Naive thymus-derived CD8-positive, alpha-beta T cell (primary cell): ENCODE measurements around the gene ALDH3B2. TPM values are rescaled to one million over a fixed set of nuclear protein-coding genes. Genes with fewer than 3 reads are reported as not detected.
"Not testable (repeated sequence)": the region's sequence is repeated elsewhere in the genome, so short reads cannot be mapped to it uniquely, and the experiment has no call there.

Experiments used
- ATAC-seq, 2 donors: fragments of 150-1000 bp; cut with Tn5 transposase in 1 of 2; sonication (Bioruptor Pico), chemical (Tn5 transposase) in 1 of 2; 1 replicate in 1 of 2; 2 replicates in 1 of 2; pipeline ENCODE4 v1.10.0; 2021; ENCODE audit warnings: mild to moderate bottlenecking in 2 of 2, moderate library complexity in 2 of 2
- POLR2A ChIA-PET: fragments of 350-600 bp; sonication (Branson Sonifier 250); formaldehyde crosslinking; loops from one replicate; lab custom pipeline; 2021; ENCODE audit warnings: antibody characterized with exemption; lab: Charles Lee
- DNase-seq, 10 donors: peaks; one replicate each; pipeline versions ENCODE4 v3.0.0 to v3.0.0-alpha.2; 2020 to 2022
- H3K27ac Mint-ChIP-seq, 10 donors: one replicate each; pipeline ENCODE4 v1.8.0; 2020 to 2022; ENCODE audit warnings: mild to moderate bottlenecking in 10 of 10, mixed read lengths in 10 of 10, moderate library complexity in 4 of 10, inconsistent platforms in 1 of 10
- H3K27me3 Mint-ChIP-seq, 5 donors: one replicate each; pipeline ENCODE4 v1.8.0; 2021 to 2022; ENCODE audit warnings: mixed read lengths in 5 of 5
- H3K36me3 Mint-ChIP-seq, 3 donors: one replicate each; pipeline ENCODE4 v1.8.0; 2020 to 2022; ENCODE audit warnings: mixed read lengths in 3 of 3, mild to moderate bottlenecking in 2 of 3, inconsistent platforms in 1 of 3
- H3K4me1 Mint-ChIP-seq, 4 donors: one replicate each; pipeline ENCODE4 v1.8.0; 2021 to 2022; ENCODE audit warnings: mixed read lengths in 4 of 4
- H3K4me3 Mint-ChIP-seq, 10 donors: one replicate each; pipeline ENCODE4 v1.8.0; 2020 to 2022; ENCODE audit warnings: mild to moderate bottlenecking in 10 of 10, mixed read lengths in 10 of 10, moderate library complexity in 6 of 10, inconsistent platforms in 1 of 10
- H3K9me3 Mint-ChIP-seq, 9 donors: one replicate each; pipeline ENCODE4 v1.8.0; 2020 to 2022; ENCODE audit warnings: mixed read lengths in 9 of 9, mild to moderate bottlenecking in 3 of 9, inconsistent platforms in 1 of 9, moderate library complexity in 1 of 9
- polyA plus RNA-seq, 3 donors: library from polyadenylated mRNA; unstranded; fragments of 300-500 nt; fragmentation: Illumina TruSeq; gene quantifications; one replicate each; pipeline ENCODE4 v1.2.3, GENCODE V29; 2021
- total RNA-seq, 8 experiments: library from RNA in 2 of 8; stranded (reverse) in 2 of 8; gene quantifications; one replicate each; pipeline ENCODE4 v1.2.3 and lab custom pipeline; 2021 to 2026

The ALDH3B2 gene
- total and polyA plus RNA-seq, 5 experiments from 2014 or later, result not detected

GRCh38 chr11:67664213-67664585 lies 10.2 kb downstream of the ALDH3B2 start:
- Mint-ChIP-seq H3K4me3 (no peak overlapping the region), H3K27ac (no peak overlapping the region), H3K4me1 (peaks cover 0 to 7% (median under 1%) of the 10 kb centered on the region in 4 donors), H3K27me3 (peaks cover 0 to 2% (median 0%) of the 10 kb centered on the region in 5 donors), H3K36me3 (no peaks in the 10 kb centered on the region), H3K9me3 (no peaks in the 10 kb centered on the region)
- POLR2A ChIA-PET, result no interaction called here
- ATAC-seq (no peak), DNase-seq (no peak)

DNA sequence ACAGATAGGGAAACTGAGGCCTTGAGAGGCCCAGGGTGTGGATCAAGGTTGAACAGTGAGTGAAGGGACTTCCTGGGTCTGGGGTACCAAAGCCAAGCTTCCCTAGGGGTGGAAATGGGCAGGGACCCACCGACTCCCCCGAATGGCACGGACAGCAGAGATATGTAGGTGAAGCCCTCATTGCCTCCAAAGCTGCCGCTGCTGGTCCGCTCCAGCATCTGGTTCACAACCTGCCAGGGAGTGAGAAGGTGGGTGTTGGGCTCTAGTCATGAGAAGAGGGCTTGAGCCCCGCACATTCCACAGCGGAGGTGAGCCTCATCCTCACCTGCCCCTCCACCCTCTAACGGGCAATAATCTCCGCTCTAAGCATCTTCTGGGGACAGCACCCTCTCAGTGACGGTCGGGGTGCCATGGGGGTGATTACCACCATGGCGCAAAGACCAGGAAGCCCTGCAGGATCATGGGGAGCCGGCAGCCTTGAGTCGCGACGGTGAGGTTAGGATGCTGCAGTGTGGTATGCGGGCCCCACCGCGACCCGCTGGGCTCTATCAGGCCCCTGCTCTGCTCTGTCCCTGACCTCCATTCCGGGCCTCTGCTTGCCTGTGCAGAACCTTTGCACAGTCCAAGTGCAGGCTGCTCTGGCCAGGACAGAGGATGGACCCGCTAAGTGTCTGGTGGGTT lies 10.8 kb downstream of the ALDH3B2 start:
- POLR2A ChIA-PET, result no interaction called here
- Mint-ChIP-seq H3K27me3 (peaks cover 0 to 2% (median 0%) of the 10 kb centered on the region in 5 donors), H3K27ac (no peak overlapping the region), H3K9me3 (no peaks in the 10 kb centered on the region), H3K4me1 (peaks cover 0 to 7% (median 2%) of the 10 kb centered on the region in 4 donors), H3K36me3 (no peaks in the 10 kb centered on the region), H3K4me3 (no peak overlapping the region)
- DNase-seq (no peak), ATAC-seq (no peak)

- no peak overlapping the region for H3K27ac Mint-ChIP-seq
- no peak for ATAC-seq
- peaks cover 0 to 7% (median 2%) of the 10 kb centered on the region in 4 donors for H3K4me1 Mint-ChIP-seq
- H3K4me3 Mint-ChIP-seq, result no peak overlapping the region
- H3K9me3 Mint-ChIP-seq, result no peaks in the 10 kb centered on the region
- no peak for DNase-seq
- POLR2A ChIA-PET, result no interaction called here
- H3K36me3 Mint-ChIP-seq, result no peaks in the 10 kb centered on the region
- peaks cover 0 to 2% (median 0%) of the 10 kb centered on the region in 5 donors for H3K27me3 Mint-ChIP-seq
Observed at GRCh38 chr11:67662835-67663531, 11.4 kb downstream of the ALDH3B2 start.

GRCh38 chr11:67662142-67662834 lies 12.1 kb downstream of the ALDH3B2 start:
- DNase-seq, result no peak
- Mint-ChIP-seq H3K4me1 (peaks cover 0 to 8% (median 2%) of the 10 kb centered on the region in 4 donors), H3K27ac (no peak overlapping the region), H3K36me3 (no peaks in the 10 kb centered on the region), H3K9me3 (no peaks in the 10 kb centered on the region), H3K27me3 (peaks cover 0 to 2% (median 0%) of the 10 kb centered on the region in 5 donors), H3K4me3 (no peak overlapping the region)
- POLR2A ChIA-PET, result no interaction called here
- no peak for ATAC-seq

DNA sequence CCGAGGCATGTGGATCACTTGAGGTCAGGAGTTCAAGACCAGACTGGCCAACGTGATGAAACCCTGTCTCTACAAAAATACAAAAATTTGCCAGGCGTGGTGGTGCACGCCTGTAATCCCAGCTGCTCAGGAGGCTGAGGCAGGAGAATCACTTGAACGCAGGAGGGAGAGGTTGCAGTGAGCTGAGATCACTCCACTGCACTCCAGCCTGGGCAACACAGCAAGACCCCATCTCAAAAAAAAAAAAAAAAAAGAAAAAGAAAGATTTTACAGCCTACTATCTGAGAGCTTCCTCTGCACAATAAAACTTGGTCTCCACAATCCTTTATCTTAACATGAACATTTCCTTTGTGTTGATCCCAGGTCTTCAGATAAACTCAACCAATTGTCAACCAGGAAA lies 13.7 kb downstream of the ALDH3B2 start:
- ATAC-seq, H3K27me3 Mint-ChIP-seq, H3K27ac Mint-ChIP-seq, H3K4me1 Mint-ChIP-seq, H3K9me3 Mint-ChIP-seq, H3K36me3 Mint-ChIP-seq, POLR2A ChIA-PET, DNase-seq, H3K4me3 Mint-ChIP-seq: not testable (repeated sequence)

GRCh38 chr11:67659651-67660165 lies 14.7 kb downstream of the ALDH3B2 start:
- not testable (repeated sequence) for H3K27ac Mint-ChIP-seq, H3K36me3 Mint-ChIP-seq, DNase-seq, H3K4me1 Mint-ChIP-seq, H3K9me3 Mint-ChIP-seq, H3K4me3 Mint-ChIP-seq, H3K27me3 Mint-ChIP-seq, ATAC-seq
- POLR2A ChIA-PET, result interaction anchor here (3.3 kb wide), 1 partner anchor 31 kb away, joined by 16 read pairs; the partner anchor contains the start of gene NUDT8

DNA sequence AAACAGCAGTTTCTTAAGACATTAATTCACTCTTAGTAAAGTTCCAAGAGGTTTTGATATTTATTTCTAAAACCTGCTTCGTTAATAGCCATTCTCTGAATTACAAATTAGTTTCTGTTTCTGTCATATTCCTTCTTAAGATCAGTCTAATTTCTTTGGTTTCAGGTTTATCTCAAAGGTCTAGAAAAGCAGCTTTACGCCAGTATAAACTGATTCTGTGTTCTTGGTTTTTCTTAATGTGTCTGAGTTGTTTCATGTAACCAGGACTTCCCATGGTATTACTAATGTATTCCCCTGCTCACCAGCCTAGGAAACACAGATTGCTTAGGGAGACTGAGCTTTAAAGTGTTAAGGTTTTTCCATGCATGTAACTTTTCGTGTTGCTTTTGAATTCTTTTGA lies 17.1 kb downstream of the ALDH3B2 start:
- DNase-seq, result no peak
- Mint-ChIP-seq H3K9me3 (no peaks in the 10 kb centered on the region), H3K27me3 (peaks cover 0 to 1% (median 0%) of the 10 kb centered on the region in 5 donors), H3K36me3 (no peaks in the 10 kb centered on the region), H3K27ac (no peak overlapping the region), H3K4me3 (no peak overlapping the region), H3K4me1 (peaks cover 0 to 2% (median 2%) of the 10 kb centered on the region in 4 donors)
- POLR2A ChIA-PET, result interaction anchor here (3.3 kb wide), 1 partner anchor 28 kb away, joined by 16 read pairs; the partner anchor contains the start of gene NUDT8
- no peak for ATAC-seq

DNA sequence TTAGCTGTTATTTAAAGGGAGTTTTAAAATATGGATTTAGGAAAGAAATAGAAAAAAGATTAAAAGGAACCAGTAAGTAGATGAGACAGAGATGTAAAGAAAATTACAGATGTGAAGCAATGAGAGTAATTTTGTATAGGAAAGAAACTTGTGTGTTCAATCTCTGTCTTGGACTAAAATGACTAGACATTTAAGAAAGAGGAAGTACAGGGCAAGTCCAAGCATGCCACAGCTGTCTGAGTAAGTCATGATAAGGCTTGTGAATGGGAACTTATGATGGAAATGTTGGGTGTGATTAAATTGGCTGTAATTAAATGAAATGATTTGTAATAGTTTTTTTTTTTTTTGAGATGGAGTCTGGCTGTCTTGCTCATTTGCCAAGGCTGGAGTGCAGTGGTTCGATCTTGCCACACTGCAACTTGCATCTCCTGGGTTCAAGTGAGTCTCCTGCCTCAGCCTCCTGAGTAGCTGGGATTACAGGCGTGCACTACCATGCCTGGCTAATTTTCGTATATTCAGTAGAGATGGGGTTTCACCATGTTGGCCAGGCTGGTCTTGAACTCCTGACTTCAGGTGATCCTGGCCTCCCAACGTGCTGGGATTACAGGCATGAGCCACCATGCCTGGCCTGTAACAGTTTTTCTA lies 18.0 kb downstream of the ALDH3B2 start:
- Mint-ChIP-seq H3K4me3 (no peak overlapping the region), H3K27me3 (peaks cover 0 to 1% (median 0%) of the 10 kb centered on the region in 5 donors), H3K4me1 (peaks cover 0 to 2% (median 2%) of the 10 kb centered on the region in 4 donors), H3K27ac (peak overlapping the region in 1 of 10 donors; percentile 66), H3K36me3 (no peaks in the 10 kb centered on the region), H3K9me3 (no peaks in the 10 kb centered on the region)
- DNase-seq, result no peak
- ATAC-seq, result no peak
- POLR2A ChIA-PET, result no interaction called here

- POLR2A ChIA-PET, result interaction anchor here (0.6 kb wide), 1 partner anchor 74 kb away, joined by 7 read pairs; no protein-coding TSS in a partner anchor
- H3K36me3 Mint-ChIP-seq, result no peaks in the 10 kb centered on the region
- H3K9me3 Mint-ChIP-seq, result no peaks in the 10 kb centered on the region
- ATAC-seq (no peak), DNase-seq (no peak)
- H3K4me3 Mint-ChIP-seq, result no peak overlapping the region
- peaks cover 4 to 22% (median 16%) of the 10 kb centered on the region in 4 donors for H3K4me1 Mint-ChIP-seq
- no peak overlapping the region for H3K27ac Mint-ChIP-seq
- H3K27me3 Mint-ChIP-seq, result no peaks in the 10 kb centered on the region
Observed at GRCh38 chr11:67654225-67654624, 20.2 kb downstream of the ALDH3B2 start.

DNA sequence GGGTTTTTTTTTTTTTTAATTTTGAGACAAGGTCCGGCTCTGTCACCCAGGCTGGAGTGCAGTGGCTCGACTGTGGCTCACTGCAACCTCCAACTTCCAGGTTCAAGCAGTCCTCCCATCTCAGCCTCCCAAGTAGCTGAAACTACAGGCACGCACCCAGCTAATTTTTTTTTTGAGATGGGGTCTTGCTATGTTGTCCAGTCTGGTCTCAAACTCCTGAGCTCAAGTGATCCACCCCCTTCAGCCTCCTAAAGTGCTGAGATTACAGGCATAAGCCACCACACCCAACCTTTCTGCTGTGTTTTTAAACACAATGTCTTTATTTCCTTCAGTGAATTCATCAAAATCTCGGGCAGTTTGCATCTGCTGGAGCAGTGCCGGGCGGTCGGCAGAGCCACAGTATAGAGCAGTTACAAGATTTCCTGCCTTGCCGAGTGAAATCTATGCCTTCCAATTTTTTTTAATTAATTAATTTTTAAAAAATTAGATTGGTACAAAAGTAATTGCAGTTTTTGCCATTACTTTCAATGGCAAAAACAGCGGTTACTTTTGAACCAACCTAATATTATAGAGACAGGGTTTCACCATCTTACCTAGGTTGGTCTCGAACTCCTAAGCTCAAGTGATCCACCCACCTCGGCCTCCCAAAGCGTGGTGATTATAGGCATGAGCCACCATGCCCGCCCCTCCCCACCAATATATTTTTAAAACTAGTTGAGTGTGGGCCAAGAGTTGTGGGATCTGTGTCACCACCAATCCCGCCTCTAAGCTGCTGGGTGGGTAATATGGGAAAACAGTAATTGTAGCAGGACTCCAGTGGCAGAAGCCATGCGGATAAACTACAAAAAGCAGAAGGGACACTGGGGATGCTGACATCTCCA lies 21.2 kb downstream of the ALDH3B2 start:
- Mint-ChIP-seq H3K27ac (peak overlapping the region in 1 of 10 donors; percentile 52), H3K27me3 (no peaks in the 10 kb centered on the region)
- POLR2A ChIA-PET, result interaction anchor here (0.6 to 0.7 kb wide), 2 partner anchors 12 to 289 kb away, joined by 3 to 4 read pairs; no protein-coding TSS in a partner anchor

GRCh38 chr11:67651976-67652781 lies 22.2 kb downstream of the ALDH3B2 start:
- H3K36me3 Mint-ChIP-seq, result no peaks in the 10 kb centered on the region
- peak overlapping the region in 1 of 10 donors; percentile 2 for H3K4me3 Mint-ChIP-seq
- POLR2A ChIA-PET, result interaction anchor here (0.6 to 8.6 kb wide), 3 partner anchors 21 to 288 kb away, joined by 3 to 61 read pairs (median 5); partner anchors contain the start of gene NUDT8
- H3K27me3 Mint-ChIP-seq, result no peaks in the 10 kb centered on the region
- peak overlapping the region in 3 of 10 donors; percentile 33 to 63 (median 43) for H3K27ac Mint-ChIP-seq
- H3K9me3 Mint-ChIP-seq, result no peaks in the 10 kb centered on the region
- ATAC-seq (no peak), DNase-seq (no peak)
- H3K4me1 Mint-ChIP-seq, result peaks cover 8 to 40% (median 34%) of the 10 kb centered on the region in 4 donors

More for the DNA sequence above, 21.2 kb downstream of the ALDH3B2 start:
- ATAC-seq (no peak), DNase-seq (no peak)
- Mint-ChIP-seq H3K4me1 (peaks cover 5 to 32% (median 25%) of the 10 kb centered on the region in 4 donors), H3K36me3 (no peaks in the 10 kb centered on the region), H3K4me3 (no peak overlapping the region), H3K9me3 (no peaks in the 10 kb centered on the region)
